Measurements from ENCODE around the gene SLC2A2.

SLC2A2 gene

DNA sequence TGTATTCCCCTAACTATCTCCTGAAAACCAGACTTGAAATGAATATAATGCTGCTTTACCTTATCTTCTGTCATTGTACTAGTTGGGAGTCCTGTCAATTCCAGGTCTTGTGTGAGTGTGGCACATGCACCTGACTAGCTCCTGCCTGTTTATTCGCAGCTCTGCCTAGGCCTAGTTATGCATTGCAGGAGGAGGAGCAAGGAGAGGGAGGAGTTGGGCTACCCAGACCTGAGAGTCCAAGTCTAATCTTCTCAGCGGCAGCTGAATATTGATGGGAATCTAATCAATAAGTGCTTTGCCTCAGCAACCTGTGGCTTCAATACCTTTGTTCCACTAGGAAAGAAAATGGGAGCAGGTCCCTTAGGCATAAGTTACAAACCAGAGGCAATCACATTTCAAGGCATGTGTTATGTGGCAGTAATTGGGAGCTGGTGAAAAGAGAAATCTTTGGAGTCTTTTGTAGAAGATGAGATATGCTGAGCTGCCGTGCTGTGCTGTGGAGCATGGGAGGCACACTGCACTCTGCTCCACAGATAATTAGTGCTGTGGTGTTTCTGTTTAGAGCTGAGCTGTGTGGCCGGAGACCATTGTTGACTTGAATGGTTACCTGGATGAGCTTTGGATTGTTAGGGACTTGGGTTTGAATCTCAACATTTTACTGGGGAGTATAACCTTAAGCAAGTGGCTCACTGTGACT lies at the start of gene SLC2A2:
Gene SLC2A2, minus strand, starts transcription at position 124 of the 697 bp plus-strand sequence. Its CDS starts 50 bp downstream, at position 74.
- DNase-seq (ENCODE audit: low read depth, low spot score), result no peak

DNA sequence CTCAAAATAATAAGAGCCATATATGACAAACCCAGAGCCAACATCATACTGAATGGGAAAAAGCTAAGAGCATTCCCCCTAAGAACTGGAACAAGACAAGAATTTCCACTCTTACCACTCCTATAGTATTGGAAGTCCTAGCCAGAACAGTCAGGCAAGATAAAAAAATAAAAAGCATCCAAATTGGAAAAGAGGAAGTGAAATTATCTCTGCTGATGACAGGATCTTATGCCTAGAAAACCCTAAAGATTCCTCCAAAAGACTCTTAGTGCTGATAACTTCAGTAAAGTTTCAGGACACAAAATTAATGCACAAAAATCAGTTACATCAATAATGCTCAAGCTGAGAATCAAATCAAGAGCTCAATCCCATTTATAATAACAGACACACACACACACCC lies 45.9 kb upstream of the SLC2A2 start:
- DNase-seq (ENCODE audit: low read depth, low spot score), result no peak

DNA sequence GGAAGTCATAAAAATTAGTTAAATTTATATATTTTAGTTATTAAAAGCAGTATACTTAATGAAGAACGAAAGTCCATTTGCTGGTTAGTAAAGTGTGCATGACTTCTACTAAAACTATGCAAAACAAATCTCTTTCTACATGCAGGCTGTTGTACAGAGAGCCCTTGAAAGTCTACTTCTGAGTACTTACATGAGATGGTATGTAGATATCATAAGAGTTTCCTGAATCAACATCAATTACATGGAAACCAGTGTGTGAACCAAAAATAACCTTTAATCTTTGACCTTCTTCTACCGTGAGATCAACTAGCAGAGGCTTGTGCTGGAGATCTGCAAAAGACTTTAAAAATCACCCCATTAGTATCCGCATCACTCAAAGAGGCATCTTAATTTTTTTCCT lies 42.1 kb upstream of the SLC2A2 start:
- no peak for DNase-seq (ENCODE audit: low read depth, low spot score)

DNA sequence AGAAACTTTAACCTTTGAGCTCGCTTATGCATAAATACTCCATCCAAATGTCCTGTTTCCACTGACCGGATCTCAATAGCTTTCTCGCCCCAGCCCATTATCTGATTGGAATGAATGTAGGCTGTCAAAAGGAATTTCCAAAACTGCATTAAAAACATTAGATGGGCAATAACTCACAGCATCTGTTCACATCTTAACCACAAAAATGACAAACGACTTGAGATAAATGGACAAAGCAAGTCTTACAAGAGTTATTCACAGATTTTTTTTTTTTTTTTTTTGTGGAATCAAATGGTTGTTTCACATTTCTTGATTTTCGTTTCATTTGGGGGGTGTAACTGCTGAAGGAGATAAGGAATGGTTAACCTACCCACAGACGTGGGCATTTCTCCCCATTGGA lies 39.7 kb upstream of the SLC2A2 start:
- no peak for DNase-seq (ENCODE audit: low read depth, low spot score)

DNA sequence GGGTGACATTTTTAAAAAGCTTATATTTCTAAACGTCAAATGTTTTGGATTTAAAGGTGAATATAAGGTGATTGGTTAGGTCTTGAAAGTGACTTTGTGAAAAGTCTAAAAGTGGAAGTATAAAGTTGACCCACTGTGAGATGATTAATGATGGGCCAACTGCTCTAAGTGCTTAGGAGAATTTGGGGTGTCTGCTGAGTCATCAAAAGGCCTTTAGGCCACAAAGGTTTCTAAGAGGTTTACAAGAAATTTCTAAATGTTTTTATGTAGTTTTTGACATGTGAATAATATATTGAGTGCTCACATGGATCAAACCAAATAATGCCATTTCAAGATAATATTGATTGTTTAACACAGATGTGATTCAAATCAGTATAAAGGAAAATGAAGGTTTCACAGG lies 39.2 kb upstream of the SLC2A2 start:
- no peak for DNase-seq (ENCODE audit: low read depth, low spot score)

DNA sequence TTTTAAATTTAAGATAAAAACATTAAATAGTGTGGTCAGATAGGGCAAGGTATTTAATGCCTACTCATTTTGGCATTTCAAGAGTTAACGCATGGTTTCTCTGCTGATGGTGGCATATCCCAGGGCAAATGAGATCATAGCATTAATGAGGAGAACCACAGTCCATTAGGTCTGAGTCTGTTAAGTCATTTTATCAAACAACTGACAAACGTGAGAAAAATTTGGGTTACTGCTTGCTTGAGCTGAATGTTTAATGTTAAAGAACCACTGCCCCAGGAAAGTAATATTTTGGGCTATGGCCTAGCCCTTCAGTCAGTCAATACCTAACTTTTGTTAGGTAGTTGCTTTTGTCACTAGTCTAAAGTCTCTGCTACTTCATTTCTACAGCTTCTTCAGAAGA lies 37.9 kb upstream of the SLC2A2 start:
- peak; percentile 55 for DNase-seq (ENCODE audit: low read depth, low spot score)

DNA sequence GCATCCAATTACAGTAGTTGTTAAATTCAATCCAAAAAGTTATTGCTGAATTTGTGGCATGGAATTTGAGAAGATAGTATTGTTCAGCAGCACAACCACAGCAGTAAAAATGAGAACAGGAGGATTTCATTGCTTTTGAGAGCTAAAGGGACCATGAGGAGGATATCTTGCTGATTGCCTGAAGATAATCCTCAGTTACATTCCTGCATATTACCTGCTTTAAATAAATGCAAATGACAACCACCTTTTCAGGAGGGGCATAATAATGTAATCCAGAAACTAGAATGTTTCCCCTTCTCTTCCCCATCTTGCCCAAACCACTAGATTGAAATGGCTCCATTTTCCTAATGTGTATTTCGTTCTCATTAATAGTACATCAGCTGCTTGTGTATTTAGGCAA lies 35.2 kb upstream of the SLC2A2 start:
- no peak for DNase-seq (ENCODE audit: low read depth, low spot score)

DNA sequence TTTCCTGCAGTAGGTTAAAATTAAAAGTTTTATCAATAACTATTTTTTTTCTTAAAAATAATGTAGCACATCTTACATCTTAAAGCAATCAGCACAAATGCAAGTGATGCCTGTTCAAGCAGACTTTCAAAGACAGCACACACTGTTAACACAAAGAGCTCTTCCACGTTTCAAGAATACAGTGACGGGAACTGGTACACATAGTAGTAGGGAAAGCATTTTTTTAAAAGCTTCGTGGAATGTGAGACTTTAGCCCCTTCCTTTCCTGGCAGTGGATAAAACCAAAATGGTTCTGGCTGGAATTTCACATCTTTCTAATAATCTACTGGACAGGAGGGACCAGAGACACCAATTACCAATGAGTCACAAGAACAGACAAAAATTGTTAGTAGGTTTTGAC lies 33.5 kb upstream of the SLC2A2 start:
- DNase-seq (ENCODE audit: low read depth, low spot score), result peak; percentile 17

DNA sequence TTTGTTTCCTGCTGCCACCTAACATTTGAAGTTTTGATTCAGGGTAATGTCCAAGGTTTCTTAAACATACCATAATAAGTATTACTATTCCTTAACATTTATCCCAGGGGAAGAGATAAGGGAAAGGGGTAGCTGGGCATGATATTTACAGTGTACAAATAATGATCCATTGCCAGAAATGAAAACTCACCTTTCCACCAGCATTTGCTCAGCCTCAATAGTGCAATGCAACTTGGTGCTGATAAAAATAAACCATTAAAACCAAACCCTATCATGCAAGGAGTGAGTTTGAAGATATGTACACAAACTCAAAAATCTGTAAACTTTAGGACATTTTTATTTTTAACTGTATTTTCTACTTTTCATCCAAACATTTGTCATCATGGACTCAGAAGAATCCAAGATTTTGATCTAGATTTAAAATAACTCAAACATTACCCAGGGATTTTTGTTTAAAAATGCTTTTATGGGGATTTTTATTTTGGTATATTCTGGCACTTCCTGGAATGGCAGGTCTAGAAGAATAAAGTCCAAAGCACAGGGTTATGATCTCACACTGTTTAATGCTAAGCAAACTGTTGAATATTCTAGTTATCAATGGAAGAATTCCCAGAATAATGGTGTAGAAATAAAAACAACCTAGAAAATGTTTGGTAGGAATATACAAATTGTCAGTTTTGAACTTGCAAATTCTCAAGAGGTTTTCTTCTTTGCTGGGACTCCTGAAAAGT lies 32.5 kb upstream of the SLC2A2 start:
- no peak for DNase-seq (ENCODE audit: low read depth, low spot score)

DNA sequence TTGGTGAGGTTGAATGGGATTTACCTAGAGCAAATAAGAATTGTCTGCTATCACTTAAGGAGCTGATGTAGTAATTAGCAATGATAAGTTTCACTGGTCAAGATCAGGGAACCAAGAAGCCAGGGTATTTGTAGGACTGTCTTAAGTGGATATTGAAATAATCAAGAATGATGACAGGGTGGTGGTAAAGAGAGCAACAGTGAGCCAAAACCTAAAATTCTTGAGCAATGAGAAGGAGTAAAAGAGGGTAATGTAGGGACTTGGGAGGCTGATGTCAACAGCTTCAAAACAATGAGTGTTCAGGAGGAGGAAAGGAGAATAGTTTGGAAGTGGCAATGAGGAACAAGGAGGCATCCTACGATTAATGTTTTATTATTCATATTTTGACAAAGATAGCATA lies 31.5 kb upstream of the SLC2A2 start:
- peak; percentile 57 for DNase-seq (ENCODE audit: low read depth, low spot score)

DNA sequence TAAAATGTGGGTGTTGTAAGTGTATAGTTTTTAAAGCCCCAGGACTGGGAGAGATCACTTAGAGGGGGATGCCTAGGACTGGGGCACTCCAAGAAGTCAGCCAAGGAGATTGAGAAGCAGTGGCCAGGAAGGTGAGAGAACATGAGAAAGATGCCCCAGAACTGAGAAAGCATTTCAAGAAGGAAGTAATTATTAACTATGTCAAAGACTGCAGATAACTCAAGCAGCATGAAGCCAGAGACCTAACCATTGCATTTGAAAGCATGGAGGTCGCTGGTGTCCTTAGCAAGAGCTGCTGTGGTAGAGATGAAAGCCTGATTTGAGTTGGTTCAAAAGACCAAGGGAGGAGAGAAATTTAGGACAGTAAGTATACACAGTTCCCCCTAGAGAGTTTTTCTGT lies 30.6 kb upstream of the SLC2A2 start:
- no peak for DNase-seq (ENCODE audit: low read depth, low spot score)

DNA sequence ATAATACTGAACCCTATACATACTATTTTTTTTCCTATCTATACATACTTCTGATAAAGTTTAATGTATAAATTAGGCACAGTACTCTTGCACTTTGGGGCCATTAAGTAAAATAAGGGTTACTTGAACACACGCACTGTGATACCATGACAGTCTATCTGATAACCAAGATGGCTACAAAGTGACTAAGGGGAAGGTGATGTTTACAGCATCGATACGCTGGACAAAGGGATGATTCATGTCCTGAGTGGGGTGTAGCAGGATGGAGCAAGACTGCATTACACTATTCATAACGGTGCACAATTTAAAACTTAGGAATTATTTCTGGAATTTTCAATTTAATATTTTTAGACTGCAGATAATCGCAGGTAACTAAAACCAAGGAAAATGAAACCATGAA lies 30.0 kb upstream of the SLC2A2 start:
- no peak for DNase-seq (ENCODE audit: low read depth, low spot score)

DNA sequence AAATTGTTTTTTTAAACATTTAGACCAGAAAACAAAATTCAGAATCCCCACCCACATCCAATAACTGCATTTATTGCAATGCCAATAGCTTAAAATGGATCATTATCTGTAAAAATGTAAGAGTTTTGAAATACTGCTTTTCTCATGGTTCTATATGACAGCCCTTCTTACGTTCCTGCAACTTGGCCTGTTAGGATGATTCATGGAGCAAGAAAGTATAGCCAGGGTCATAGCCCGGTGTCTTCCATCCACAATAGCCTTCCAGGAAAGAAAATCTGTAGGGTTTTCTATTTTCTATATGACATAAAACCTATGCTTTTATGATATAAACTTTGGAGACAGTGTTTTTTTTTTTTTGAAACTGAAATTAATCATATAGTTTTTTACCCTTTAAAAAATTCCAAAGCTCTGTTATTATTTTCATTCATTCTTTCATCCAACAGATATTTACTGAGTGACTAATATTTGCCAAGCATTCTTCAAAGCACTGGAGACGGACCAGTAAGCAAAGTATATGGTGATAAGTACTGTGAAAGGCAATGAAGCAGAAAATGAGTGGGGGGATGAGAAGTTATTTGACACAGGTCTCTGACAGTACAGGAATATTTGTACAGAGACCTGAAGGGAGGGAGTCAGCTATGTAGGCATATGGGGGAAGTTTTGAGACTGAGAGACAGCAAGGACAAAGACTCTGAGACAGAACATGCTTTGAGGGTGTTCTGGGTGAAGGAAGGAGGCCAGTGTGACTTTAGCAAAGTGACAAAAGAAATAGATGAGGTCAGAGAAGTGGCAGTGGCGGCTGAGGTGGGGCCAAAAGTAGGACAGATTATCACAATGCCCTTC lies 29.0 kb upstream of the SLC2A2 start:
- DNase-seq (ENCODE audit: low read depth, low spot score), result peak; percentile 75

DNA sequence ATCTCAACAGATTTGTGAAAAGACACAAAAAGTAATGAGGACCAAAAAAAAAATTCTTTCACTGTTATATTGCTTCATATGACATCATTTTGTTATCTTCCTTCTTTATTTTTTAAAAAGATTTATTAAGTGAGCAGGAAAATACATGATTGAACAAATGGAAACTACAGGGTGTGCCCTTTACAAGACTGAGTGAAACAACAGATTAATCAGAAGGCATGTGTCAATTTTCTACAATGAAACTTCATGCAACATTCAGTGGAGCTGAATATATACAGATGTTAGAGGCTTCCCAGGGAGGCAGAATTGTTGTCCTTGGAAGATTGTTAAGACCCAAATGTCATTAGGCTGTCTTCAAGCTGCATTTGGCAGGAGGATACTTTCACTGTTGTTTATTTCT lies 28.4 kb upstream of the SLC2A2 start:
- DNase-seq (ENCODE audit: low read depth, low spot score), result no peak

DNA sequence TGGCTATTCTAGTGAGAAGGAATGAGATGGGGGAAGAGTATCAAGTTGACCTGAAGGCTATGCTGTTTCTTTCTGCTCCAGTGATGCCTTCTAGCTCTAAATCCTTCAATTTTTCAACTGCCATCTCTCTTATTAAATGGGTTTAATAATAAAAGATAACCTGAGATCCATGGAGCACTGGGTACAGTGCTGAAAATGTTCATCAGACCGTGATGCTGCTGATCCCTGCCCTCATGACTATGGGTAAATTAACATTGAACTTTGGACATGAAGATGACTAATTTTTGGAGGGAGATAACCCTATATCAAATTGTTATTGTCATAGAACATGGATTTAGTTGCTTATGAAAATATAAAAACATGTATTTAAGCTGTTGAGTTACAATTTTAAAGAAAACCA lies 27.7 kb upstream of the SLC2A2 start:
- no peak for DNase-seq (ENCODE audit: low read depth, low spot score)

DNA sequence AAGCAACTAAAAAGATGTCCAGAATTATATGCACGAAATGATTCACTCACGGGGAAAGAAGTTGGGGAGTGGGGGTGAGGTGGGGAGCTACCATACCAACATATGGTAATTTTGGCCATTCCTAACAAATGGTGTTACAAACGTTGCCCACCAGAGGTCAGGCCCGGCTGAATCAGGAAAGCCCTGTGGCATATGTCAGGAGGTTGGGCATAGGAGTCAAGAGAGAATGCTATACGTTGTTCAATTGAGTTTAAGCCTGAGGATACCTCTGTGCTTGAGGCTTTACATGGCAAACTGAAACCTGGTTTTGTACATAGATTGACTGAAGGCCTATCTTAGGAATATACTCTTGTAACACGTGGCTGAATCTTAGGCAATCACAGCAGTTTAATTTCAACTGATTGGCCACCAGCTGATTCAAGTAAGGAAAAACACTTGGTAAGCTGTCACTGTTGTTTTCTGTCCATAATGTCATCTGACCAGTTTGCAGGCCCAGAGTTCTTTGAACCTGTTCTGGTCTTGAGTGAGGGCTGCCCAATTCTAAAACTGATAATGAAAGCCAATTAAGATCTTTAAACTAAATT lies 23.4 kb upstream of the SLC2A2 start:
- DNase-seq (ENCODE audit: low read depth, low spot score), result peak; percentile 77

DNA sequence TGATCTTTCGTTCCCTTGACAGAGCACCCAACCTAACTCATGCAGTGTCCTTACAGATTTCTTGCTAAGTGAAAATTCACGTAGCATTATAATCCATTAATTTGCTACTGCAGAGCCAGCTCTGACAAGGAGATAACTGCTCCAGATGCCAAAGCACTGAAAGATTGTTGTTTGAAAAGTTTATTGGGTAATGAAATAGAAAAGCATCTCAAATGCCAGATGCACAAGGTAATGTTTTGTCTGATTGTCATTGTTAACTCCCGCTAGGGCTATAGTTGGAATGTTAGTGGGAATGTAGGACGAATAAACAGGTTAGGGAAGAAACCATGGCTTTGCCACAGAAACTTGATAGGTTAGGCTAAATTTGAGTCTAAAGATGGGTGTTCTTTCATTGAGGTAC lies 20.2 kb upstream of the SLC2A2 start:
- DNase-seq (ENCODE audit: low read depth, low spot score), result no peak

DNA sequence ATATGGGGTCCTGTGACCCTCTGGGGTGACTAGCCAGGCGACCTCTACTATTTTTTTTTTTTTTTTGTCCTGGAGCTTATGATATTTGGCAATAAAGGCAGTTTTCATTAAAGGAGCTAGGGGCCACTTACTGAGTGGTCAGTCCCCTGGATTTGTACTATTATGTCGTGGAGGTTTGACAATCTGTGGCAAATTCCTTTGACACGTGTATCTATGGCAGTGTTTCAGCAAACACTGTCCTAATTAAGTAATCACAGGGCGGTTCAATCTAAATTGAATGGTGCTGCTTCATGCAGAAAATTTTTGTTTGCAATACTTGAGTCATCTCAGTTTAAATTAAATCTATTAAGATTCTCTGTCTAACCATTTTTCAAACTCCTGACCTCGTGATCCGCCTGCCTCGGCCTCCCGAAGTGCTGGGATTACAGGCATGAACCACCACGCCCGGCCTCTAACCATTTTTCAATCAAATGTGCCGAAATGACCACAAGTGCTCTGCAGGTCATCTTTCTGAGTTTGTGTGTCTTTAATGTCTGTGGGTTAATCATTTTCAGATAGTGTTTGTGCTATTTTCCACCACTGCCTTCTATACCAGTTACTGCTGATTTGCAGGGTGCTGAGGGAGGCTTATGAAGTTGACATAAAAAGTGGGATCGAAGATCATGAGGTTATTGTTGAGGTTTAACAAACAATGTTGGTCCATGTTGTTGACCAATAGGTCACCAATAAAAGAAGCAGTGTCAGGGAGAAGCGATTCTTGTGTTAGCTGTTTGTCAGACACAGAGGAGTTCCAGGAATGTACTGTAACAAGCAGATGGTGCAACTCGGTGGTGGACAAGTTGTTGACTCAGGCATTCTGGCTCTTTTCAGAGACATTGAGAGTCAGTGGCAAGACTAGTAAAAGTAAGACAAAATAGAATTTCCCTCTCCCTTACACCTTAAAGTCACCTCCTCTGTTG lies 18.6 kb upstream of the SLC2A2 start:
- DNase-seq (ENCODE audit: low read depth, low spot score), result peak; percentile 59

DNA sequence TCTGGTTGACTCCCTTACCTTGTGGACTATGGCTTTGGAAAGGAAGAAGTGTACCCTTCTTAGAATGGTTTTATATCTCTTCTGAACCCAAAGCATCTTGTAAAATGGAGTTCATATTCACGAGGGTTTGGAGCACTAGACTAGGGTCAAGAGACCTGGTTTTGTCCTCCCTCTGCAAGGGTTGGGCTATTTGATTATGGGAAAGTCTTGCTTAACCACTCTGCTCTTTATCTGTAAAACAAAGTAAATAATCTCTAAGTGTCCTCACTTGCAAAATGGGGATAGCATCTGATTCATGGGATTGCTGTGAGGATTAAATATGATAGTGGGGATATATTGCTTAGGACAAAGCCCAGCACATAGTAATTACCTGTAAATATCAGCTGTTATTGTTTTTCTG lies 17.9 kb upstream of the SLC2A2 start:
- no peak for DNase-seq (ENCODE audit: low read depth, low spot score)

DNA sequence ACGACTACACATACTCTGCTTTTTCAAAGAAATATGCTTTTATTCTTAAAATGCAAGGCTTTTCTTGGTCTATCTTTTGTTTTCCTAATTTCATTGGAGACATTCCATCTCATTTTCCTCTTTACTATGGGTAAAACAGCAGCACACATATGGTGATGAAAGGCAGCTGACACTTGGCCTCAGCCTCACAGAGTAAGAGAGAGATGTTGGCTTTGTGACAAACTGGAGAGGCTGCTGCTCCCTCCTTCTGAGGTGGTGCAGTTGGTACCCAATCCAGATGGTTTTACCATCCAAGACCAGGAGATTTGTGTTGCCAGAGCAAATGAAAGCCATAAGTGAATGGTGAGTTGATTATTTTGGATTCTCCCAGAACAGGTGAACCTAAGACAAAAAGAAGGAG lies 13.2 kb upstream of the SLC2A2 start:
- DNase-seq (ENCODE audit: low read depth, low spot score), result no peak

DNA sequence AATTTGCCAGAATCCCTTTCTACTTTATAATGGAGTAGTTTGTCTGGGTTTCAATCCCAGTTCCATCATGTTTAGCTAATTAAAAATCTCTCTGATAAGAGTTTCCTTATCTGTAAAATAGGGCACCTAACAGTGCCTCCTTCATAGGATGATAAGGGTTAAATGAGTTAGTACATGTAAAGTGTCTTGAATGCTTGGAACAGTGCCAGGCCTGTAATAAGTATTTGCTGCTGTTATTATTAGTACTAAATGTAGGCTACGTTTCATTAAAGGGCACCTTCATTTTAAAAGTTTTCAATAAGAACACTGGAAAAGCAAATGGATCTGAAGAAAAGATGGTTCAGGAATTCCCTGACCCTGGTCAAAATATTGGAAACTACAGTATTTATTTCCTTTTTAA lies 11.8 kb upstream of the SLC2A2 start:
- DNase-seq (ENCODE audit: low read depth, low spot score), result no peak
